GM10847 (cell line): ENCODE measurements around the gene PRPF38A.

Experiments
- POLR2A ChIP-seq: IDR thresholded peaks from 2 replicates; pipeline ENCODE4 v1.6.1; 2011; ENCODE audit not compliant: insufficient read length; ENCODE audit errors: extremely low read depth

The PRPF38A gene

DNA sequence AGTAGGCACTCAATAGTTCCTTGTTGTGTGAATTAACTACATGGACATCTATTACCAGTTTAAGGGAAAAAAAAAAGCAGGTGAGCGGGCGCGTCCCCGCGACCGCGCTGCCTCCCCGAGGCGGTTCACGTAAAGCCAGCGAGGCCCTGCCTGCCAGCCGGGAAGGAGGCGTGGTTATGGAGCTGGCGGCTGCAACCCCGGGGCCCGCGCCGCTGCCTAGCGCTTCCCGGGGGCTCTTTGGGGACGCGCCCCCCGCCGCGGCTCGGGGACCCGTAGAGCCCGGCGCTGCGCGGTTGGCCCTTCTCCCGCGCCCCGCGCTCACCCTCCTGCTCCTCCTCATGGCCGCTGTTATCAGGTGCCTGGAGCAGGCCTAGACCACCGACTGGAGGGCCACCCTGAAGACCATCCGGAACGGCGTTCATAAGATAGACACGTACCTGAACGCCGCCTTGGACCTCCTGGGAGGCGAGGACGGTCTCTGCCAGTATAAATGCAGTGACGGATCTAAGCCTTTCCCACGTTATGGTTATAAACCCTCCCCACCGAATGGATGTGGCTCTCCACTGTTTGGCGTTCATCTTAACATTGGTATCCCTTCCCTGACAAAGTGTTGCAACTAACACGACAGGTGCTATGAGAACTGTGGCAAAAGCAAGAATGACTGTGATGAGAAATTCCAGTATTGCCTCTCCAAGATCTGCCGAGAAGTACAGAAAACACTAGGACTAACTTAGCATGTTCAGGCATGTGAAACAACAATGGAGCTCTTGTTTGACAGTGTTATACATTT lies 35.8 kb upstream of the PRPF38A start:
- TF ChIP-seq POLR2A: no peak

DNA sequence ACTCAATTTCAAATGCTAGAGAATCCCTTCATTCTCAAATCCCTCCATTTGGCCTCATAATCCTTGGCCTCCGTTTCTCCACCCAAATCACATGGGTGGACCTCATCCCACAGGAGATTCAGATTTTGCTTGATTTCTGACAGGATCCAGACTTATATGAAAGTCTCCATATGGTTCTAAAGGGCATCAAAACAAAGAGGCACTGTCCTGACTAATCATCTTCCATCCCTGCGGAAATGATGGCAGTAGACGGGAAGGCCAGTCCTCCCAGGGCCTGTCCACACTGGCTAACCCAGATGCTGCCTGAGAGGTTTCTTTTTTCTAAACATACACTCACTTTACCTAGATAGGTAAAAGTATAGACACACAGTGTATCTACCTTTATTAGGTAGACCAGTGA lies 19.0 kb upstream of the PRPF38A start:
- no peak for TF ChIP-seq POLR2A

DNA sequence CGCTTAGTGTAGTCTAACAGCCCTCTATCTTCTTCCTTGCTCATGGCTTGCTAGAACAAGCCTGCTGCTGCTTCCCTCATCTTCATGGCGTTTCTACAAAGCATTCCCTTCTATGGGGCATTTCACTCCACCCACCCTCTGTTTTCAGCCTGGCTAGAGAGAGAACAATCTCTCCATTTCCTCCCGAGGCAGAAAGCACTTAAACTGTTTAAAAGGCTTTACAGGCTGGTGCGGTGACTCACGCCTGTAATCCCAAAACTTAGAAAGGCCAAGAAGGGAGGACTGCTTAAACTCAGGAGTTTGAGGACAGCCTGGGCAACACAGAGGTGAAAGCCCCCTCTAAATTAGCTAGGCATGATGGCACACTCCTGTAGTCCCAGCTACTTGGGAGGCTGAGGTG lies 17.9 kb upstream of the PRPF38A start:
- no peak for TF ChIP-seq POLR2A

DNA sequence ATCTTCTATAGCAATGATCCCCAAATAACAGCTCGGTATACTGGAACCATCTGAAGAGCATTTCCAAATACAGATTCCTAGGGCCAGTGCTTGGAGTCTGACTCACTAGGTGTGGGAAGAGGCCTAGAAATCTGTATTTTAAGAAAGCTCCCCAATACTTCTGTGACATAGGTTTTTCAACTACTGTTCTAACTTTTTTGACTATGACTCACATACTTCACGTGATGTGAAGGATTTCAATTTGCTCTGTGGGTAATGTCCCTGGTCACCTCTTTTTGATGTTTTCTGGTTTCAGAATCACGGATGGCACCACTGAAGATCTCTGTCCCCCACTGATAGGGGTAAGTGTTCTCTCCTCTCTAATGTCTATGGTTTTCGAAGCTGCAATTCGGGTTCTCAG lies 11.2 kb upstream of the PRPF38A start:
- TF ChIP-seq POLR2A: no peak

DNA sequence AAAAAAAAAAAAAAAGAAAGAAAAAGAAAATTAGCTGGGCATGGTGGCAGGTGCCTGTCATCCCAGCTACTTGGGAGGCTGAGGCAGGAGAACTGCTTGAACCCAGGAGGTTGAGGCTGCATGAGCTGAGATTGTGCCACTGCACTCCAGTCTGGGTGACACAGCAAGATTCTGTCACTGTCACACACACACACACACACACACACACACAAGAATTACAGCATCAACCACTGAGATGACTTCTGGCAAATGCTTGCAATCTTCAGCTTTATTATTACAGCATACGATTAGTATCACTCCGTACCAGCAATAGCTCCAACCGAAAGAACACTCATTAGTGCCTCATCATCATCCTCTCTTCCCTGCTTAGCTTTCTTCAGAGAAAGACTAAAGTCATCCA lies 4.8 kb upstream of the PRPF38A start:
- TF ChIP-seq POLR2A: no peak

DNA sequence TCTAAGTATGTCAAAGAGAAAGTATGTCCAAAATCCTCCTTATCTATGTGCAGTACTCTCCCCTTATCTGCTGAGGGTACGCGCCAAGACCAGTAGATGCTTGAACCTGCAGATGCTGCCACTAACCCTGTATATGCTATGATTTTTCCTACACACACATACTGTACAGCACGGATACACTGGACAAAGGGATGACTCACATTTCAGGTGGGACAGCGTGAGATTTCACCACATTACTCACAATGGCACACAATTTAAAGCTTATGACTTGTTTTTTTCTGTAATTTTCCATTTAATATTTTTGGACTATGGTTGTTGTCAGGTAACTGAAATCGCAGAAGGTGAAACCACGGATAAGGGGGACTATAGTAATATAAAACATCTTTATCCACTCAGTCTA lies 4.3 kb upstream of the PRPF38A start:
- no peak for TF ChIP-seq POLR2A

DNA sequence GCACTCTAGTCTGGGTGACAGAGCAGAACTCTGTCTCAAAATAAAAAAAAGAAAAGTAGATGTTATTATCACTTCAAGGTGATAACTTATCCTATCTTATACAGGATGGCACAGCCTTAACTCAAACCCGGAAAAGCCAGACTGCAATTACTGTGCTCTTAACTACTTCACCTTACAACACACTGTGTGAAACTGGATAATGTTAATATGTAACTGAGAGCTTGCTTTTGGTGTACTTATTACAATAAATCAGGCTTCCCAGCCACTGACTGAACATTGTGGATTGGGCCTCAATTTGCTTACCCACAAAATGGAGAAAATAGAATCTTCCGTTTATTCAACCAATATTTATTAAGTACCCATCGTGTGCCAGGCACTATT lies 1.6 kb upstream of the PRPF38A start:
- TF ChIP-seq POLR2A: no peak

DNA sequence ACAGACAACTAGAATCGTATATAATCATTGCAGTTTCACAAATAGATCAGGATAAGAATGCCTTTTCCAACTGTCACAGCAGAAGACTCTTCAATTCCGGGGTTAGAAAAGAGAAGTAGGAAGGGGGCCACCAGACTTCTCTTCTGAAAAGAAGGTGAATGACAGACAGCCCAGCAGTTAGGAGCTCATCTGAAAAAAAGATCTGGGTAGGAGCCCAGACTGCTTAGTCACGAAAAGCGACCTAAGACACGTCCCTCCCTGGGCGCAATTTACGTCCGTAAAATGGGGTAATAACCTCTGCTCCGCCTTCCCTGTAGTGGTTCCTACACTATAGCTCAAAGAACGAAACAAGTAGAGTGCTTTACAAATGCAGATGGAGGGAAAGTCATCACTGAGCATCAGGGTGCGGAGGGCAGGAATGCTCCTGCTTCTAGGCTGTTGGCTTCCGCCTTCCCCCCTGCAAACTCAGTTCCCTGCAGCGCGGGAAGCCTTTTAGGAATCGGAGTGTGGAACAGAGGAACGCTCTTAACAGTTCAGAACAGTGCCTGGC lies 761 bp upstream of the PRPF38A start:
- TF ChIP-seq POLR2A: no peak

DNA sequence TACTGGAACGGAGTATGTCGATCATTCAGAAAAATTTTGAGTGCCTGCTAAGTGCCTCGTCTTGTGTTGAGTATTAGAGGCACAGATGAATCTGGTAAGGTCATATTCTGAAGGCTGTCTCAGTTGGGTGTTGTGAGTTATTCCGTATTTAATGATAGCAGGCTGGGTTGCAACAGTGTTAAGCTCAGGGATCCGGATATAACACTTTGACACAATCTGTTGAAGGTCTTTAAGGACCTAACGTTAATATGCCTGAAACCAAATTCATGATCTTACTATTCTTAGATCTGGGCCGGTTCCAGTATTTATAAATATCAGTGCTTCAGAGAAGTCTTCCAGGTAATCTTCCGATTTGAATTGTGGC lies 555 bp downstream of the PRPF38A start:
- no peak for TF ChIP-seq POLR2A

DNA sequence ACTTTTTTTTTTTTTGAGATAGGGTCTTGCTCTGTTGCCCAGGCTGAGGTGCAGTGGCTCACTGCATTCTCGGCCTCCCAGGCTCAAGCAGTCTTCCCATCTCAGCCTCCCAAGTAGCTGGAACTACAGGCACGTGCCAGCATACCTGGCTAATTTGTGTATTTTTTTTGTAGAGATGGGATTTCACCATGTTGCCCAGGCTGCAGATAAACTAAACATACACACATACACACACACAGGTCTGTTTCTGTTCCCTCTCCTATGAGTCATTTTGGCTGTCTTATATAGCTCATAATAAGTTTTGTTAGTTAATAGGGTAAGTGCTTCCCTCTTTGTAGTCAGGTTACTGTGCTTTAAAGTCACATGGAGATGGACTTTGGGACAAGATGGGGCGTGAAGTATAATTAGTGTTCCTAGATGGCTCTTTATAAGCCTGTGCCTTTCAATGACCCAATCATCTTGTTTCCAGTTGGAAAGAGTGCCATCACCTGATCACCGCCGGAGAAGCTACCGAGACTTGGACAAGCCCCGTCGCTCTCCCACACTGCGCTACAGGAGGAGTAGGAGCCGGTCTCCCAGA lies 9.1 kb downstream of the PRPF38A start:
- no peak for TF ChIP-seq POLR2A

DNA sequence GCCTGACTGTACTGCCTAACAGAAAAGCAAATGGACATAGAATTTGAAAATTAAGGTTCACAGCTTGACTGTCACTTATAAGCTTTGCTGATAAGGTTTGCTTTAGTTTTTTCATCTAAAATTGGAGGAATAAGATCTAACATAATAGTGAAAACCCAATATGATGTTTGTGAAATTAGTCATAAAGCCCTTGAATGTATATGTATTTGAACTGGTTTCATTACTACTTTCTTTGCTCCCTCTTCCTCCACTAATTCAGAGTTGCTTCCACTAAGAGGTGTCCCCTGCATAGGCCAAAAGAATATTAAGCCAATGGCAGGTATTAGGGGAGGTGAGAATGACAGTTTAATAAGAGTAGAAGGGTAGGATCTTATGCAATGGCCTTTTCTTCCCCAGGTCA lies 10.5 kb downstream of the PRPF38A start:
- TF ChIP-seq POLR2A: no peak

DNA sequence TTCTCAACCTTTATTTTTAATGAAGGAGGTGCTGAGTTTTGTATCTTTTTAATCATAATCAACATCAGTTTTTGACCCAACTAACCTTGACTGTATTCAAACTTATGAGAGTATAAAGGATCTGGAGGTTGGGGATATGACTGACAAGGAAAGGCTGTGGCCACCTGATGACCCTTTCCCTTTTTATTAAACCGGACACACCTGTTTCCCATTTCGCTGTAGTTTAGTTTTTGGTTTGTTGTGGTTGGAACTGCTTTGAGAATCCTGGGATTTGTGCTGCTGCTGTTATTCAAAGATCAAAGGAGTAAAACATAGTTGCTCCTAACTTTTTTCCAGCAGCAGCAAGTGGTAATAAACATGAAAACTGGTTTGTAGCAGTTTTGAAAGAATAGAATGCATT lies 12.4 kb downstream of the PRPF38A start:
- TF ChIP-seq POLR2A: no peak

DNA sequence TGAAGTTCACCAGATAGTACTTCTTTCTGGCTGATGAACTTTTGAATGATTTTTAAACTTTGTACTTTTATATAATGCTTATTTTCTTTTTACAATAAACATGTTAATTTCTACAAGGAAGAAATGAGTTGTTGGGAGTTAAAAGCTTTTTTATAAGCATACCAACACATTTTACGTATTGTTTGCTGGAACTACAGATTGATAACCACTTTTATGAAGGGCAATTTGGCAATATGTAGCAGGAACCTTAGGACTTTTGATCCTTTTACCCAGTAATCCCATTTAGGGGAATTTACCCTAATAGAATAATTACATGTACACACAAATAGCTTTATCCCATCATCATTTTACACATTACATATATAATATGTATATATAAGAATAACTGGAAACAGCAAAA lies 16.3 kb downstream of the PRPF38A start:
- TF ChIP-seq POLR2A: no peak

DNA sequence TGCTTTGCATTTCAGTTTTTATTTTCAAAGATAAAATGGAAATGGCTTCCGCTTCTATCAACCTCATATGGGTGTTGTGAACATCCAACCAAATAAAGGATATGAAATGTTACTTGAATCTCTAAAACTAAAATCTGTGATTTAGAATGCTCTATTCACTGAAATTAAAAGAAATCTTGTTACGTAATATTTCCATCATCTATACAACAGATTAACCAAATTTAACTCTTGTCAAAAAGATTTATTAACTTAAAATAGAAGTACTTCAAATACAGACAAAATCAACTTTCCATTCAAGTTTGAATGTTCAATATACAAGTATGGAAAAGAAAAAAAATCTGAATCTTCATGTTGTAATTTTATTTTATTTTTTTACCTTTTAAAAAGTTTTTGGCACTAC lies 18.7 kb downstream of the PRPF38A start:
- TF ChIP-seq POLR2A: no peak

DNA sequence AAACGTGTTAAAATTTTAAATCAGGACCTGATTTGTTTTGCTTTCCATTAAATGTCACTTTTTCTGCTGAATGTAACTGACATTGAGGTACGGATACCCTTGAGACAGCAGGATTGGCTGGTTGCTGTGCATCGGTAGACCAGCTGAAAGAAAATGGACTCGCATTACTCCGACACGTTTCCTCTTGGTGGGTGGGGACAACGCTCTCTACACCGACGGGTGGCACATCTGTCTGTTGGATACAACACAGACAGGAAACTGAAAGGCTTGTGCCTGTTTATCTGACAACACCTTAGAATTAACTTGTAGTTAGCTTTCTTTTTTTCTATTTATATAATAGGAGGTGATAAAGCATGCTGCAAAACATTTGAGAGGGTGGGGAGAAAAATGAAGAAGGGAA lies 19.4 kb downstream of the PRPF38A start:
- no peak for TF ChIP-seq POLR2A

DNA sequence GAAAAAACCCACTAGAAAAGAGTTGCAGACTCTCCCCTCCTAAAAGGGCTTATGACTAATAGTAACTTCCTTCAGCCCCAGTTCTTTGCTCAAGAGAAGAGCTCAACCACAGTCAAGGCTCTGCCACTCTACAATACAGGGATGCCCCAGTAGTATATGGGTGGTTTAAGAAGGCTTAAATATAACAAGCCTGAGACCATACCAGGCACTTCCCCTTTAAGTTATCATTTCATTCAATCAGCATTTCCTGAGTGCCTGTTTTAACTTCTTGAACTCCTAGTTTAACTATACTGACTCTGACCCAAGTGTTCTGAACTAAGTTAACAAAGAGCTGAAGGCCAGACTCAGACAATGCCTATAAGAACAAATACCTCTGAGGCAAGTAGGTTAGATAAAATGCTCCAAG lies 19.8 kb downstream of the PRPF38A start:
- TF ChIP-seq POLR2A: no peak

DNA sequence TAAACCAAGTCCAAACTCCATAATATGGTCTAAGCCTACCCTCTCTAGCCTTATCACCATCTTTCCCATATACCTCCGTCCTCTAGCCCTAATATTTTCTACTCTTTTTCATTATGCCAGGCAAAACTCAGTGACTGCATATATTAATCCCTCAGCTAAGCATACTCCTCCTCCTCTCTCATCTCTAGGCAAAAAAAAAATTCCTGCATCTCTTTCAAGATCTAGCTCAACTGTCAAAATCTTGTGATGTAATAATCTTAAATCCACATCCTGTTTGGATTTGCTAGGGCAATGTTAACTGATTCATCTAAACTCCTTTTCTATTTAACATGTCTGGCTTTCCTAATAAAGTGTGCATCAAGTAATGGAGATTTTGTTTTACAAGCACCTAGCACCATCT lies 20.4 kb downstream of the PRPF38A start:
- TF ChIP-seq POLR2A: no peak

DNA sequence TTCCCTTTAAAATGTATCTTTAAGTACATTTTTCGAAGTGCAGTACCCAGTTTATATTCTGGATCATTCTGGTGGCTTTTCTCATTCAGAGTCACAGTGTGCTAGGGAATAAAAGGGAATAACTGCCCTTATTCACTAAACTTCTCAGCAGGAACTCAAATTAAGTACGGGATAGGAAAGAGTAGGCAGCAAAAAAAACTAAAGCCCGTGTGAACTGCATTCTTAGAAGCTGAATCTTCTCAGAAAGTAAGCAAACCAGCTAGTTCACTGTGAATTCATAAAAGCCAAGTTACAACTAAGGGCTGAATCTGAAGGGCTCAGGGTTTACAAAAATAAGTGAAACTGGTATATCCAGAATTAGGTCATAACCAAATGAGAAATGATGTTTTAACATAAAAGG lies 22.0 kb downstream of the PRPF38A start:
- TF ChIP-seq POLR2A: no peak

DNA sequence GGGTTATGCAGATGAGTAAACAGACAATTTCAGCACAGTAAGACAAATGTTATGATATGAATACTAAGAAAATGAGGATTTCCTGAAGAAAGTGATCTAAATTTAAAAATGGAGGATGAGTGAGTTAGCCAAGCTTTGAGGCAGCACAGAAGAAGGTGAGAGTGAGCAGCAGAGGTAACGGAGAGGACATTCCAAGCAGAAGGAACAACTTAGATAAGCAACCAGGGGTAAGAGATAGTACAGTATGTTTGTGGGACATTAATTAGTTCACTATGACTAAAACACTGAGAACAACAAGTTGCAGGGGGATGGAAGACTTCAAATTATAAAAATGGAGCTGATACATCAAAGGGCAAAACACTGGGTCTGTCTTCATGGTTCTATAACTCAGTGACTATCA lies 22.8 kb downstream of the PRPF38A start:
- TF ChIP-seq POLR2A: no peak
